SIG-M5 treated with dmso at 0.1 percent for 504 hours (cell line): Measurements from ENCODE around the gene PRR16.

Experiments used
- DNase-seq: peaks from one replicate; lab custom pipeline; 2025; ENCODE audit not compliant: unreplicated experiment; lab: John Stamatoyannopoulos, UW

The PRR16 gene

GRCh38 chr5:120706877-120707276 lies 242.8 kb downstream of the PRR16 start:
- no peak for DNase-seq

GRCh38 chr5:120717381-120717780 lies 253.3 kb downstream of the PRR16 start:
- DNase-seq, result no peak

GRCh38 chr5:120730214-120730613 lies 266.1 kb downstream of the PRR16 start:
- DNase-seq, result no peak

- DNase-seq, result no peak
These were observed 269.9 kb downstream of the PRR16 start for GRCh38 chr5:120734033-120734432.

- no peak for DNase-seq
These were observed 271.0 kb downstream of the PRR16 start for GRCh38 chr5:120735076-120735475.
